LHCN-M2 (cell line): ENCODE results near the gene LAPTM4A. TPM values are rescaled to one million over a fixed set of nuclear protein-coding genes. Genes with fewer than 3 reads are reported as not detected.
A peak's percentile ranks its signal among the peaks of the same experiment; 100 is the strongest.
"Not testable (repeated sequence)": the region's sequence is repeated elsewhere in the genome, so short reads cannot be mapped to it uniquely, and the experiment has no call there.

ENCODE experiments used
- DNase-seq: peaks from one replicate; pipeline ENCODE4 v3.0.0-alpha.2; 2012; ENCODE audit warnings: low read depth
- polyA plus RNA-seq: library from polyadenylated mRNA; unstranded; fragments of >200 nt; gene quantifications from one replicate; pipeline ENCODE4 v1.2.1, GENCODE V29; 2012; ENCODE audit warnings: missing spikeins
- total RNA-seq: library from RNA; depleted of rRNA; stranded (reverse); fragments of >200 nt; gene quantifications from 2 replicates; pipeline ENCODE4 v1.2.3, GENCODE V29; 2014; rRNA removed

Gene LAPTM4A
- 134 and 174 TPM in 2 replicates for total RNA-seq
- polyA plus RNA-seq: 279 TPM

- peak; percentile 100 for DNase-seq
These were observed at the start of gene LAPTM4A for GRCh38 chr2:20051532-20052228. Gene LAPTM4A (minus strand): TSS chr2:20051628. CDS start chr2:20051520, 108 bp downstream.

- DNase-seq: no peak
These were observed 49.3 kb upstream of the LAPTM4A start for GRCh38 chr2:20100711-20101110.

GRCh38 chr2:20099780-20100179, 48.4 kb upstream of the LAPTM4A start:
- DNase-seq: no peak

- peak; percentile 77 for DNase-seq
These were observed 46.7 kb upstream of the LAPTM4A start for GRCh38 chr2:20097889-20098714.

- DNase-seq: no peak
These were observed 44.0 kb upstream of the LAPTM4A start for GRCh38 chr2:20095469-20095868.

- DNase-seq: no peak
These were observed 43.5 kb upstream of the LAPTM4A start for GRCh38 chr2:20094955-20095354.

- no peak for DNase-seq
These were observed 42.8 kb upstream of the LAPTM4A start for GRCh38 chr2:20094142-20094755.

GRCh38 chr2:20093263-20094141, 42.1 kb upstream of the LAPTM4A start:
- DNase-seq: peak; percentile 80

GRCh38 chr2:20092901-20093235, 41.4 kb upstream of the LAPTM4A start:
- DNase-seq: no peak

- DNase-seq: no peak
These were observed 40.9 kb upstream of the LAPTM4A start for GRCh38 chr2:20092226-20092900.

- peak; percentile 96 for DNase-seq
These were observed 40.0 kb upstream of the LAPTM4A start for GRCh38 chr2:20091305-20091991.

- DNase-seq: no peak
These were observed 38.5 kb upstream of the LAPTM4A start for GRCh38 chr2:20089715-20090464.

GRCh38 chr2:20085909-20086308, 34.5 kb upstream of the LAPTM4A start:
- DNase-seq: peak; percentile 77

- DNase-seq: not testable (repeated sequence)
These were observed 31.4 kb upstream of the LAPTM4A start for GRCh38 chr2:20082812-20083211.

GRCh38 chr2:20081841-20082240, 30.4 kb upstream of the LAPTM4A start:
- no peak for DNase-seq

- no peak for DNase-seq
These were observed 29.5 kb upstream of the LAPTM4A start for GRCh38 chr2:20080839-20081415.

GRCh38 chr2:20080428-20080827, 29.0 kb upstream of the LAPTM4A start:
- DNase-seq: no peak

GRCh38 chr2:20079546-20080115, 28.2 kb upstream of the LAPTM4A start:
- DNase-seq: no peak
